Measurements from ENCODE around the gene CCNF. TPM values are rescaled to one million over a fixed set of nuclear protein-coding genes. Genes with fewer than 3 reads are reported as not detected.

Gene CCNF
- total and polyA plus RNA-seq, 10 of the 15 experiments (the other 5 are each of a cell fraction or from before 2014, with no cell fraction given): 4.0 to 63.2 (median 27.5) TPM

- peaks cover 6% of the 10 kb centered on the region for H3K4me1 ChIP-seq (ENCODE audit: control insufficient read depth, insufficient read depth, low read length)
- no peak overlapping the region for H3K27ac ChIP-seq (ENCODE audit: control insufficient read depth, insufficient read depth)
- DNase-seq (ENCODE audit: low read depth, low spot score) (no peak), ATAC-seq (no peak), FAIRE-seq (no peak)
- H3K4me3 ChIP-seq: no peak overlapping the region
- 61% methylated on average over 6 of the region's 6 CpGs for WGBS (ENCODE audit: insufficient coverage, insufficient replicate concordance, low lambda C conversion rate, missing lambda C conversion rate)
- TF ChIP-seq RELB (IDR thresholded peaks at IDR 0.05; ENCODE audit: low read depth) (no peak), NKRF (conservative IDR thresholded peaks at IDR 0.05) (no peak), ZNF384 (IDR thresholded peaks at IDR 0.05; ENCODE audit: borderline replicate concordance, low read depth, low read length) (no peak), RELA (IDR thresholded peaks at IDR 0.05; ENCODE audit: borderline replicate concordance, partially characterized antibody) (no peak), SPI1 (IDR thresholded peaks at IDR 0.05; ENCODE audit: borderline replicate concordance, insufficient read depth, low read depth, low read length) (no peak), ETV6 (conservative IDR thresholded peaks at IDR 0.05 in 1 of 2, IDR thresholded peaks at IDR 0.05 in 1 of 2; ENCODE audit: borderline replicate concordance in 1 of 2, low read depth in 1 of 2) (no peak), MEF2B (IDR thresholded peaks at IDR 0.05; ENCODE audit: partially characterized antibody, poor library complexity, severe bottlenecking) (no peak), BCL11A (IDR thresholded peaks at IDR 0.05; ENCODE audit: low read depth, low read length) (no peak), JUNB (IDR thresholded peaks at IDR 0.05) (no peak)
- intact Hi-C loops (cut with micrococcal nuclease; ENCODE audit: unreplicated experiment): no loop called here
- in situ Hi-C loops (cut with MboI): no loop called here
- H2AFZ ChIP-seq (ENCODE audit: control insufficient read depth, low read depth, low read length): no peak overlapping the region
- H4K20me1 ChIP-seq (ENCODE audit: control insufficient read depth, insufficient read depth): no peaks in the 10 kb centered on the region
- CTCF ChIA-PET: interaction anchor here (0.7 to 4.2 kb wide), 3 partner anchors 9 to 60 kb away, joined by 6 to 20 read pairs (median 7); no protein-coding TSS in a partner anchor
- H3K79me2 ChIP-seq (ENCODE audit: control insufficient read depth, insufficient read depth, low read length): peaks cover 22% of the 10 kb centered on the region
- no peaks in the 10 kb centered on the region for H3K27me3 ChIP-seq (replicated peaks in 1 of 2; ENCODE audit: control insufficient read depth in 2 of 2, insufficient read depth in 2 of 2, low read length in 1 of 2)
- POLR2A ChIA-PET: interaction anchor here (0.5 to 0.9 kb wide), 2 partner anchors 42 to 124 kb away, joined by 3 read pairs; no protein-coding TSS in a partner anchor
- no peaks in the 10 kb centered on the region for H3K9me3 ChIP-seq (replicated peaks; ENCODE audit: control insufficient read depth, insufficient read depth, low read length)
- RAD21 ChIA-PET (ENCODE audit: unreplicated experiment): no interaction called here
- no peak overlapping the region for H3K9ac ChIP-seq (ENCODE audit: control insufficient read depth, insufficient read depth, low read length)
- no peak overlapping the region for H3K4me2 ChIP-seq (ENCODE audit: control insufficient read depth, insufficient read depth)
- SMC1A ChIA-PET (ENCODE audit: uncharacterized antibody, unreplicated experiment): interaction anchor here (0.8 kb wide), 1 partner anchor 10 kb away, joined by 3 read pairs; no protein-coding TSS in a partner anchor
- no TSS peak for BruUV-seq (replicated peaks)
- no peaks in the 10 kb centered on the region for H3K36me3 ChIP-seq (ENCODE audit: control insufficient read depth in 2 of 2, insufficient read depth in 2 of 2, low read length in 1 of 2)
Measured at GRCh38 chr16:2426941-2427361, 2.3 kb upstream of the CCNF start.
